ENCODE data around the gene DYRK2. TPM values are rescaled to one million over a fixed set of nuclear protein-coding genes. Genes with fewer than 3 reads are reported as not detected.

DYRK2 gene
- total RNA-seq, 4 donors from 2014 or later, result 26.9 to 147 (median 96.6) TPM

- Histone ChIP-seq H3K9me3 (no peaks in the 10 kb centered on the region), H3K27ac (no peak overlapping the region), H3K36me3 (no peaks in the 10 kb centered on the region), H3K4me1 (peaks cover 0 to 22% (median 0%) of the 10 kb centered on the region in 4 donors), H3K4me3 (no peak overlapping the region), H3K27me3 (no peaks in the 10 kb centered on the region)
- in situ Hi-C loops (cut with MboI; ENCODE audit: low pct_ligation_motif_present in 1 of 4, low pct_unique_long_range_greater_than_20kb in 1 of 4, low sequenced_read_pairs in 3 of 4), result no loop called here
- WGBS, 2 donors (ENCODE audit: low coverage in 1 of 2), result 88 to 100% methylated on average over 3 to 4 of the region's 4 CpGs
- no peak for TF ChIP-seq CTCF (IDR thresholded peaks at IDR 0.05)
- TF ChIP-seq POLR2AphosphoS5 (IDR thresholded peaks at IDR 0.05), result no peak
- no peak for TF ChIP-seq POLR2A (IDR thresholded peaks at IDR 0.05)
- no peak for TF ChIP-seq EP300 (IDR thresholded peaks at IDR 0.05; ENCODE audit: low read depth)
- intact Hi-C loops (cut with DNase I; ENCODE audit: low total_unique reads), result no loop called here
- no peak for DNase-seq
Observed at GRCh38 chr12:67704071-67704470, 55.5 kb downstream of the DYRK2 start.

GRCh38 chr12:67705394-67706370 lies 57.1 kb downstream of the DYRK2 start:
- TF ChIP-seq EP300 (IDR thresholded peaks at IDR 0.05; ENCODE audit: low read depth), result no peak
- TF ChIP-seq POLR2AphosphoS5 (IDR thresholded peaks at IDR 0.05), result no peak
- TF ChIP-seq POLR2A (IDR thresholded peaks at IDR 0.05), result no peak
- no peak for TF ChIP-seq CTCF (IDR thresholded peaks at IDR 0.05)
- intact Hi-C loops (cut with DNase I; ENCODE audit: low total_unique reads) (no loop called here), in situ Hi-C loops (cut with MboI; ENCODE audit: low pct_ligation_motif_present in 1 of 4, low pct_unique_long_range_greater_than_20kb in 1 of 4, low sequenced_read_pairs in 3 of 4) (no loop called here)
- Histone ChIP-seq H3K36me3 (no peaks in the 10 kb centered on the region), H3K4me1 (peaks cover 0 to 31% (median 10%) of the 10 kb centered on the region in 4 donors), H3K4me3 (no peak overlapping the region), H3K27me3 (no peaks in the 10 kb centered on the region), H3K27ac (no peak overlapping the region), H3K9me3 (no peaks in the 10 kb centered on the region)
- WGBS, 2 donors (ENCODE audit: low coverage in 1 of 2), result 59% methylated on average over 5 to 6 of the region's 6 CpGs
- DNase-seq, result no peak

GRCh38 chr12:67709367-67709954 lies 60.9 kb downstream of the DYRK2 start:
- H3K4me1 ChIP-seq, result peaks cover 0 to 47% (median 14%) of the 10 kb centered on the region in 4 donors

More at GRCh38 chr12:67709367-67709954, 60.9 kb downstream of the DYRK2 start:
- DNase-seq, result no peak
- no peak for TF ChIP-seq POLR2AphosphoS5 (IDR thresholded peaks at IDR 0.05)
- TF ChIP-seq EP300 (IDR thresholded peaks at IDR 0.05; ENCODE audit: low read depth), result no peak
- TF ChIP-seq CTCF (IDR thresholded peaks at IDR 0.05), result no peak
- TF ChIP-seq POLR2A (IDR thresholded peaks at IDR 0.05), result no peak
- Histone ChIP-seq H3K9me3 (no peaks in the 10 kb centered on the region), H3K27me3 (no peaks in the 10 kb centered on the region), H3K27ac (peak overlapping the region; percentile 78 to 84 (median 84)), H3K36me3 (no peaks in the 10 kb centered on the region), H3K4me3 (peak overlapping the region in 1 of 4 donors; percentile 13)
- intact Hi-C loops (cut with DNase I; ENCODE audit: low total_unique reads) (no loop called here), in situ Hi-C loops (cut with MboI; ENCODE audit: low pct_ligation_motif_present in 1 of 4, low pct_unique_long_range_greater_than_20kb in 1 of 4, low sequenced_read_pairs in 3 of 4) (no loop called here)
- WGBS, 2 donors (ENCODE audit: low coverage in 1 of 2), result 90% methylated on average over 4 of the region's 4 CpGs; no CpG with 5 or more reads in 1 of the 2 donors

Measured in transverse colon (tissue), 4 donors.